Stimulated activated naive CD8-positive, alpha-beta T cell treated with anti-CD3 and anti-CD28 coated beads, Interleukin-15, Interleukin-2, amounts not matched to agents 100 ng/mL and 50 ng/mL, for 24 hours (primary cell): ENCODE results near the gene DCP1A.
"Not testable (repeated sequence)": the region's sequence is repeated elsewhere in the genome, so short reads cannot be mapped to it uniquely, and the experiment has no call there.

ENCODE experiments used
- H3K27ac Mint-ChIP-seq: one replicate; pipeline ENCODE4 v1.8.0; 2021; ENCODE audit warnings: mild to moderate bottlenecking, mixed read lengths
- H3K27me3 Mint-ChIP-seq: one replicate; pipeline ENCODE4 v1.8.0; 2021; ENCODE audit warnings: mixed read lengths
- H3K36me3 Mint-ChIP-seq: one replicate; pipeline ENCODE4 v1.8.0; 2021; ENCODE audit warnings: low read depth, mixed read lengths
- H3K4me1 Mint-ChIP-seq: one replicate; pipeline ENCODE4 v1.8.0; 2021; ENCODE audit warnings: low read depth, mixed read lengths
- H3K4me3 Mint-ChIP-seq: one replicate; pipeline ENCODE4 v1.8.0; 2021; ENCODE audit warnings: mild to moderate bottlenecking, mixed read lengths
- H3K9me3 Mint-ChIP-seq: one replicate; pipeline ENCODE4 v1.8.0; 2021; ENCODE audit warnings: mixed read lengths

The DCP1A gene

DNA sequence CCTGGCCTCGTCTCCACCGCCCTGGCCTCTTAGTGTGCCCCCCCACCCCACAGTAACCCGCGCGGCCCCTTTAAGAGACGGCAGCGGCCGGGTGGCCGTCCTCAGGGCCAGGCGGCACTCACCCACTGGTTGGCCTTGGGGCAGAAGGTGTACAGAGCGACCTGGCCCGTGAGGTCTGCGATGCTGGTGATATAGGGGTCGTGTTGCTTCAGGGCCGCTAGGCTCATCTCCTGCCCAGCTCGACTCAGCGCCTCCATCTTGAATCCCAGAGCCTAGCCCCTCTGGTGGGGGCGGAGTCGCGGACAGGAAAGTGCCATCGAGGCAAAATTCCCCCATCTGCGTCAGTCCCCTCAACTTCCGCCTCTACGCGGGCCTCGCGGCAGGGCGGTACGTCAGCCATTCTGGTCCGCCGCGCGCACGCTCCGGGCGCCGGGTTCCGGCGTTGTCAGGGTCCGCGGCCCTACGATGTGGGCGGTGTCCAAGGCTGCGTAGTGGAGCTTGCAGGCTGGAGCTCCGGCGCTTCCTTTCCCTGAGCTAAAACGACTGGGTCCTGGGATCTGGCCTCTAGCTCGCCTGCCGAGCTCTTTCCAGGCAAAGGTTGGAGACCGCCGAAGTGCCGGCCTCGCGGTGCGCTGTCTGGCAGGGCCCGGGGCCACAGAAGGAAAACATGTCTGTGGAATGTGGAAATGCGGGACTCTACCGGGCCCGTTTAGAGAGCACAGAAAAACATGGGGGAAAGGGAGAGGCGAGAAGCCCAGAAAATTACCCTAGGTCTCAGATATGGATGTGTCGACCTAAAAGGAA lies at the start of gene DCP1A:
TSS of gene DCP1A (minus strand) at position 283 of the 804 bp plus-strand sequence. CDS start at position 257, 26 bp downstream.
- no peaks in the 10 kb centered on the region for H3K27me3 Mint-ChIP-seq

DNA sequence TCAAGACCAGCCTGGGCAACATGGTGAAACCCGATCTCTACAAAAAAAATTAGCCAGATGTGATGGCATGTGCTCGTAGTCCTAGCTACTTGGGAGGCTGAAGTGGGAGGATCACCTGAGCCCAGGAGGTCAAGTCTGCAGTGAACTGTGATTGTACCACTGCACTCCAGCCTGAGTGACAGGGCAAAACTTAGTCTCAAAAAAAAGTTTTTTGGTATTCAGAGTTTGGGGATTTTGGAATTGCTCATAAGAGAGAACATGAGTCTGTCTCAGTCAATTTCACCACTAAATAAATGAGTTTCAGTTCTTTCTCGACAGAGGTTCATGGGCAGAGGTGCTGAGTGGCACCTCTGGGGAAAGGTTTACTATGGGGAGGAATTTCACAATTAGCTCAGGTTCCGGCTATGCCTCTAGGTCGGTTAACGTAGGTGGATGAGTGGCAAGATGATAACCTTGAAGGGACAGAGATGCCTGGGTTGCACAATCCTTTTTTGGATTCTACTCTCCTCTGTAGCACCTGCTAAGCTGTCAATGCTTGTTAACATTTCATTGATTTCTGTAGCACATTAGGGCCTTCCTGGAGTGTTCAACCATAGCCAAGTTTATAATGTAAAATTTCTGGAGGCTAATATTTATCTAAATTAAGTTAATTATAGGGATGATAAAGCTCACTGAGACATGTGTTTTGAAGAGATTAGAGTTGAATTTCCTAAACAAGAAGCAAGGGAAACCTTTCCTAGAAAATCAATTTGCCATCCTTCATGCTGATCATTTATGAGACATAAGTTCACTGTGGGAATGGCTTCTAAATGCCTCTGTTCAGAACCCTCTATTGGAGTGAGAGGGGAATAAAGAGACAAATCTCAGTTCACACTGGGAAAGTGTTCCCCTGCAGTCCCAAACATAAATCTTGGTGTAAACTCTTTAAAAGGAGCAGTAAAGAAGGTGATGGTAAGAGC lies 37.4 kb upstream of the DCP1A start:
- no peak overlapping the region for H3K27ac Mint-ChIP-seq
- no peaks in the 10 kb centered on the region for H3K9me3 Mint-ChIP-seq
- no peaks in the 10 kb centered on the region for H3K36me3 Mint-ChIP-seq
- peaks cover 26% of the 10 kb centered on the region for H3K27me3 Mint-ChIP-seq
- no peak overlapping the region for H3K4me3 Mint-ChIP-seq
- no peaks in the 10 kb centered on the region for H3K4me1 Mint-ChIP-seq

More for the DNA sequence above, at the start of gene DCP1A:
- peaks cover 31% of the 10 kb centered on the region for H3K4me1 Mint-ChIP-seq
- H3K27ac Mint-ChIP-seq, result peak within 1 kb of the TSS; percentile 97
- H3K4me3 Mint-ChIP-seq, result peak within 1 kb of the TSS; percentile 97
- peaks cover 19% of the 10 kb centered on the region for H3K36me3 Mint-ChIP-seq
- H3K9me3 Mint-ChIP-seq, result no peaks in the 10 kb centered on the region

- no peaks in the 10 kb centered on the region for H3K9me3 Mint-ChIP-seq
- peaks cover 21% of the 10 kb centered on the region for H3K27me3 Mint-ChIP-seq
- H3K4me3 Mint-ChIP-seq, result no peak overlapping the region
- no peaks in the 10 kb centered on the region for H3K36me3 Mint-ChIP-seq
- no peak overlapping the region for H3K27ac Mint-ChIP-seq
- H3K4me1 Mint-ChIP-seq, result no peaks in the 10 kb centered on the region
Measured at GRCh38 chr3:53382106-53382505, 34.8 kb upstream of the DCP1A start.

GRCh38 chr3:53380306-53380705 lies 33.0 kb upstream of the DCP1A start:
- H3K27me3 Mint-ChIP-seq, result peaks cover 13% of the 10 kb centered on the region
- H3K36me3 Mint-ChIP-seq, result no peaks in the 10 kb centered on the region
- no peaks in the 10 kb centered on the region for H3K9me3 Mint-ChIP-seq
- H3K4me3 Mint-ChIP-seq, result no peak overlapping the region
- H3K27ac Mint-ChIP-seq, result no peak overlapping the region
- H3K4me1 Mint-ChIP-seq, result no peaks in the 10 kb centered on the region

DNA sequence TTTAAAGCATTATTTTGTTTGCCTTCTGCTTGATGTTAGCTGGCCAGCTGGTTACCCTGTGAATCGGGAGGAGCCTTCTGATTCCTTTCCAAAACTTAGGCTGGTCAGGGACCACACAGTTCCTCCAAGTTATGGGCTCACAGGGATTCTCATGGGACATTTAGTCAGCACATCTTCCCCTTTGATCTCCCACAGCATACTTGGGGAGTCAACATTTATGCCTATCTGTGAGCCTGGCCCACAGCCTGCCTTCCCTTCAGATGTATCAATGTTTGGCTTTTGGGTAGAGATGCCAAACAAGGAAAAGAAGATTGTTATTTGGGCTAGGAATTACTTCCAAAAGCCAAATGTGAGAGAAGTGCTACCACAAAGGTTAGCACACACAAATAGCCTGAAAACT lies 32.6 kb upstream of the DCP1A start:
- H3K4me3 Mint-ChIP-seq, result no peak overlapping the region
- no peaks in the 10 kb centered on the region for H3K9me3 Mint-ChIP-seq
- H3K36me3 Mint-ChIP-seq, result no peaks in the 10 kb centered on the region
- no peaks in the 10 kb centered on the region for H3K4me1 Mint-ChIP-seq
- no peak overlapping the region for H3K27ac Mint-ChIP-seq
- H3K27me3 Mint-ChIP-seq, result peaks cover 16% of the 10 kb centered on the region

GRCh38 chr3:53377794-53378193 lies 30.5 kb upstream of the DCP1A start:
- peaks cover 18% of the 10 kb centered on the region for H3K27me3 Mint-ChIP-seq
- H3K4me3 Mint-ChIP-seq, result no peak overlapping the region
- H3K27ac Mint-ChIP-seq, result no peak overlapping the region
- H3K9me3 Mint-ChIP-seq, result no peaks in the 10 kb centered on the region
- H3K4me1 Mint-ChIP-seq, result no peaks in the 10 kb centered on the region
- no peaks in the 10 kb centered on the region for H3K36me3 Mint-ChIP-seq

- Mint-ChIP-seq H3K27ac (no peak overlapping the region), H3K9me3 (no peaks in the 10 kb centered on the region), H3K36me3 (no peaks in the 10 kb centered on the region), H3K4me1 (no peaks in the 10 kb centered on the region), H3K4me3 (no peak overlapping the region), H3K27me3 (peaks cover 26% of the 10 kb centered on the region)
Measured at GRCh38 chr3:53376679-53377078, 29.3 kb upstream of the DCP1A start.

DNA sequence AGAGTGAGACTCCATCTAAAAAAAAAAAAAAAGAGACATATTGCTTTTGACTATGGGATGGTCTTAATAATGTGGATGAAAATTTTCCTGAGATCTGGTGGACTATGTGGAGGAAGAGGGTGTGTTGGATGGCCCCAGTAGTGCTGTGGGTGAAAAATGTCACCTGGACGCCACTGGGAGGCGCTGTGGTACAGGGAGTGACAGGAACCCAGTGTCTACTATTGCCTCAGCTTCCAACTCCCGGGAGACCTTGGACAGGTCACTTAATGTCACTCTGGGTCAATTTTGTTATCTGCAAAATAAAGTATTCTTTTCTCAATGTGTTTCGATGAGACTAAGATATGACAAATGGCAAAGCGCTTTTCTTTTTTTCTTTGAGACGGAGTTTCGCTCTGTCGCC lies 27.7 kb upstream of the DCP1A start:
- H3K27ac Mint-ChIP-seq, result no peak overlapping the region
- no peak overlapping the region for H3K4me3 Mint-ChIP-seq
- no peaks in the 10 kb centered on the region for H3K36me3 Mint-ChIP-seq

GRCh38 chr3:53370719-53371118 lies 23.4 kb upstream of the DCP1A start:
- not testable (repeated sequence) for H3K27ac Mint-ChIP-seq, H3K4me1 Mint-ChIP-seq, H3K9me3 Mint-ChIP-seq, H3K4me3 Mint-ChIP-seq, H3K36me3 Mint-ChIP-seq
- H3K27me3 Mint-ChIP-seq, result peaks cover 12% of the 10 kb centered on the region

More for the DNA sequence above, 27.7 kb upstream of the DCP1A start:
- Mint-ChIP-seq H3K9me3 (no peaks in the 10 kb centered on the region), H3K27me3 (peaks cover 21% of the 10 kb centered on the region), H3K4me1 (no peaks in the 10 kb centered on the region)

DNA sequence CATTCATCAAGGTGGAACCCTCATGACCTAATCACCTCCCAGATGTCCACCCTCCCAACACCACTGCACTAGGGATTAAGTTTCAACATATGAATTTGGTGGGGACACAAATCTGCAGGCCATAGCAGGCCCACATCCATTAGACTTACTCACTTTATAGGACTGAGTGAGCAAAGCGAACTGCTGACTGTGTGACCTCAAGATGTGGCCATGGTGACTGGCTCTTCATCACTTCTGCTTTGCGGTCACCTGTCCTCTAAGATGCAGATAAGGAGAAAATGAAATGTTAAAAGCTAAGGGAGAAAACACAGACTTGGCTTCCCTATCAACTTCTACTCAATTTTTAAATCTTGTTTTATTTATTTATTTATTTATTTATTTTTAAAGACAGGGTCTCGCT lies 14.5 kb upstream of the DCP1A start:
- H3K4me1 Mint-ChIP-seq, result no peaks in the 10 kb centered on the region
- no peak overlapping the region for H3K27ac Mint-ChIP-seq
- no peaks in the 10 kb centered on the region for H3K27me3 Mint-ChIP-seq
- no peaks in the 10 kb centered on the region for H3K9me3 Mint-ChIP-seq
- no peaks in the 10 kb centered on the region for H3K36me3 Mint-ChIP-seq
- H3K4me3 Mint-ChIP-seq, result no peak overlapping the region

DNA sequence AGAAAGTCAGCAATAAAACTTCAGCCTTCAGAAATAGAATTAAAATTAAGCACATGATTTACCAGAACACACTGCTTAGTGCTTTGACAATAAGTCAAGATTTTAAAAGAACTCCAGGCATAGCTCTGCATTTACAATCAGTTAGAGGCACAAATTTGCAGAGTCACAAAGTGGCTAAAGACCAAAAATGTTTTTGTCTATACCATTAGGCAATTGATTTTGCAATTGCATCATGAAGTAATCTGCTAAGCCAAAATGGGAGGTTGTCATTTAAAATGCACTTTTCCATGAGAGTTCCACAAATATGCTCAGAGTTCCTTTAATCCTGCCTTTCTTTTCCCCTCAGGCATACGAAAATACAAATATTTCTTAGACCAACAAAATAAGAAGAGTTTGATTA lies 10.1 kb upstream of the DCP1A start:
- H3K27me3 Mint-ChIP-seq, result no peaks in the 10 kb centered on the region
- H3K9me3 Mint-ChIP-seq, result no peaks in the 10 kb centered on the region
- H3K4me3 Mint-ChIP-seq, result no peak overlapping the region
- H3K36me3 Mint-ChIP-seq, result no peaks in the 10 kb centered on the region
- no peak overlapping the region for H3K27ac Mint-ChIP-seq
- H3K4me1 Mint-ChIP-seq, result peaks cover 15% of the 10 kb centered on the region

DNA sequence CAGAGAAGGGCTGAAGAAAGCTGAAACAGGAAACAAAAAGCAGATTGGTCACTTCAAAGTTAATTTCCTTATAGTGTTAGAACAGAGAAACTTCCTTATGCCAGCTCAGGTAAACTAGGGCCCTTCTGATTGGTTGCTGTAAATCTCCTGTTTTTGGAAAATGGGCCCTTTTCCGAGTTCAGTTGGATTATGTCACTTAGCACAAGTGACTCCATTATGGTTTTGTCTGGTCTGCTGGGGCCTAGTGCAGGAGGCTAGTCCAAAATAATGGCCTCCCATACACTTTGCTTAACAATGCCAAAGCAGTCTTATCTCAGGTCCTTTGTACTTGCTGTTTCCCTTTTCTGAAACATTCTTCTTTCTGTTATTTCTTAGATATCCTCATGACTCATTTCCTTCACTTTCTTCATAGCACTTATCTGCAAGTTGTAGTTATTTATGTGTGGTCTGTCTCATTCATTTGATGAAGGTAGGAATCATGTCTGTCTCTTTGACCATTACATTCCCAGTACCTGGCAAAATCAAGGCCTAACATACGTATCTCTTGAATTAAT lies 7.7 kb upstream of the DCP1A start:
- Mint-ChIP-seq H3K36me3 (no peaks in the 10 kb centered on the region), H3K4me1 (peaks cover 15% of the 10 kb centered on the region), H3K27me3 (no peaks in the 10 kb centered on the region), H3K9me3 (no peaks in the 10 kb centered on the region), H3K4me3 (no peak overlapping the region), H3K27ac (peak overlapping the region; percentile 75)

DNA sequence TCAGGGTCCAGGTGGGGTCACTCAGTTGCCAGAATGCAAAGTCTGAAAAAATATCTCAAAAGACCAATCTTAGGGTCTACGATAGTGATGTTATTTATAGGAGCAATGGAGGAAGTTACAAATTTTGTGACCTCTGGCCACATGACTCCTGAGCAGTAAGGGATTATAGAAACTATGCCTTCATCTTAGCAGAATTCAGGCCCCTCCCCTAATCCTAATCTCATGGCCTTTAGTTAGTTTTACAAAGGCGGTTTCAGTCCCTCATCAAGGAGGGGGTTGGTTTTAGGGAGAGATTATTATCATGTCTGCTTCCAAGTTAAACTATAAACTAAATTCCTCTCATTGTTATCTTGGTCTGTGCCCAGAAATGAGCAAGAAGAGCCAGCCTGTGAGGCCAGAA lies 5.9 kb upstream of the DCP1A start:
- Mint-ChIP-seq H3K27ac (no peak overlapping the region), H3K4me1 (peaks cover 15% of the 10 kb centered on the region)

GRCh38 chr3:53350652-53351051 lies 3.3 kb upstream of the DCP1A start:
- H3K36me3 Mint-ChIP-seq, result no peaks in the 10 kb centered on the region
- H3K27ac Mint-ChIP-seq, result no peak overlapping the region
- H3K27me3 Mint-ChIP-seq, result no peaks in the 10 kb centered on the region
- no peaks in the 10 kb centered on the region for H3K9me3 Mint-ChIP-seq
- peaks cover 22% of the 10 kb centered on the region for H3K4me1 Mint-ChIP-seq
- no peak overlapping the region for H3K4me3 Mint-ChIP-seq

More for the DNA sequence above, 5.9 kb upstream of the DCP1A start:
- H3K27me3 Mint-ChIP-seq, result no peaks in the 10 kb centered on the region
- H3K4me3 Mint-ChIP-seq, result no peak overlapping the region
- H3K36me3 Mint-ChIP-seq, result no peaks in the 10 kb centered on the region
- H3K9me3 Mint-ChIP-seq, result no peaks in the 10 kb centered on the region

DNA sequence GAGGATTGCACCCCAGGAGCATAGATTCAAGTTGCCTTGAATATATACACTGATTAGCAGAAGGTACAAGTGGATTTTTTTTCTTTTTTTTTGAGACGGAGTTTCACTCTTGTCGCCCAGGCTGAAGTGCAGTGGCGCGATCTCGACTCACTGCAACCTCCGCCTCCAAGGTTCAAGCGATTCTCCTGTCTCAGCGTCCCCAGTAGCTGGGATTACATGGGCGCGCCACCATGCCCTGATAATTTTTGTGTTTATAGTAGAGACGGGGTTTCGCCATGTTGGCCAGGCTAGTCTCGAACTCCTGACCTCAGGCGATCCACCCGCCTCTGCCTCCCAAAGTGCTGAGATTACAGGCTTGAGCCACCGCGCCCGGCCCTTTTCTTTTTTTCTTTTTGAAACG lies 775 bp upstream of the DCP1A start:
- not testable (repeated sequence) for H3K9me3 Mint-ChIP-seq, H3K27me3 Mint-ChIP-seq
- Mint-ChIP-seq H3K4me3 (peak overlapping the region; percentile 97), H3K4me1 (peaks cover 31% of the 10 kb centered on the region), H3K36me3 (peaks cover 14% of the 10 kb centered on the region), H3K27ac (peak overlapping the region; percentile 97)
